PC-3 (cell line): ENCODE data around the gene TSSK2. TPM values are rescaled to one million over a fixed set of nuclear protein-coding genes. Genes with fewer than 3 reads are reported as not detected.

Experiments
- ATAC-seq: fragments of 200-7000 bp; cut with Tn5 transposase; 2 replicates; pipeline ENCODE4 v1.9.1; 2020; ENCODE audit warnings: mild to moderate bottlenecking, moderate library complexity
- BruUV-seq: library from RNA; stranded (reverse); fragments of 400-500 nt; replicated peaks from 2 replicates; lab custom pipeline; 2021; lab: Mats Ljungman, UMichigan
- CTCF ChIA-PET: fragments of 300-600 bp; sonication (Branson Sonifier 250); formaldehyde crosslinking; loops from one replicate; lab custom pipeline; 2022; ENCODE audit warnings: antibody characterized with exemption; lab: Charles Lee
- POLR2A ChIA-PET: fragments of 300-600 bp; sonication (Branson Sonifier 250); formaldehyde crosslinking; loops from one replicate; lab custom pipeline; 2022; ENCODE audit warnings: antibody characterized with exemption; ENCODE audit not compliant: unreplicated experiment; lab: Charles Lee
- DNase-seq: peaks from one replicate; pipeline ENCODE4 v3.0.0-alpha.2; 2015
- H2AFZ ChIP-seq: fragments of 300-600 bp; sonication (generic); 2 replicates; pipeline ENCODE4 v1.6.0; 2016; ENCODE audit warnings: antibody characterized with exemption, low read length
- H3F3A ChIP-seq: fragments of 300-600 bp; sonication (generic); one replicate; pipeline ENCODE4 v1.6.0; 2017; ENCODE audit warnings: antibody characterized with exemption, low read length, control low read depth, mild to moderate bottlenecking; ENCODE audit not compliant: unreplicated experiment
- H3K27ac ChIP-seq: fragments of 300-600 bp; sonication (generic); 2 replicates; pipeline ENCODE4 v1.5.1; 2016; ENCODE audit warnings: mild to moderate bottlenecking, low read length
- H3K27me3 ChIP-seq: fragments of 300-600 bp; sonication (generic); 2 replicates; pipeline ENCODE4 v1.6.1; 2016; ENCODE audit warnings: low read length, mixed read lengths
- H3K36me3 ChIP-seq: fragments of 300-600 bp; sonication (generic); 2 replicates; pipeline ENCODE4 v1.6.1; 2016; ENCODE audit warnings: low read depth, mixed run types, low read length, mixed read lengths
- H3K4me1 ChIP-seq: fragments of 300-600 bp; sonication (generic); 2 replicates; pipeline ENCODE4 v1.5.1; 2016; ENCODE audit warnings: low read length; ENCODE audit not compliant: insufficient read depth
- H3K4me2 ChIP-seq: fragments of 300-600 bp; sonication (generic); 2 replicates; pipeline ENCODE4 v1.6.0; 2016; ENCODE audit warnings: low read length
- H3K4me3 ChIP-seq: fragments of 300-600 bp; sonication (generic); 2 replicates; pipeline ENCODE4 v1.5.1; 2016; ENCODE audit warnings: mild to moderate bottlenecking, low read length, mixed read lengths
- H3K79me2 ChIP-seq: fragments of 300-600 bp; sonication (generic); 2 replicates; pipeline ENCODE4 v1.6.1; 2017; ENCODE audit warnings: low read length, mixed read lengths
- H3K9ac ChIP-seq: fragments of 300-600 bp; sonication (generic); 2 replicates; pipeline ENCODE4 v1.6.0; 2016; ENCODE audit warnings: mild to moderate bottlenecking, low read length
- H3K9me2 ChIP-seq: fragments of 300-600 bp; sonication (generic); replicated peaks from 2 replicates; pipeline ENCODE4 v1.6.1; 2016; ENCODE audit warnings: mixed run types, low read length, mixed read lengths
- H3K9me3 ChIP-seq: fragments of 300-600 bp; sonication (generic); 2 replicates; pipeline ENCODE4 v1.6.1; 2016; ENCODE audit warnings: low read length, mixed read lengths
- H4K20me1 ChIP-seq: fragments of 300-600 bp; sonication (generic); 2 replicates; pipeline ENCODE4 v1.6.1; 2016; ENCODE audit warnings: low read length, mixed read lengths
- CTCF ChIP-seq: fragments of 300-600 bp; sonication (generic); conservative IDR thresholded peaks from 2 replicates; pipeline ENCODE4 v1.5.1; 2017; ENCODE audit warnings: antibody characterized with exemption, low read depth, mild to moderate bottlenecking, low read length
- EZH2 ChIP-seq: fragments of 300-600 bp; sonication (generic); IDR thresholded peaks from one replicate; pipeline ENCODE4 v1.6.1; 2017; ENCODE audit warnings: antibody characterized with exemption, mild to moderate bottlenecking, low read length; ENCODE audit not compliant: unreplicated experiment
- EZH2phosphoT487 ChIP-seq: fragments of 300-600 bp; sonication (generic); IDR thresholded peaks from 2 replicates; pipeline ENCODE4 v1.6.1; 2018; ENCODE audit warnings: mild to moderate bottlenecking, antibody characterized with exemption, low read length, borderline replicate concordance
- intact Hi-C: fragments of 100-400 bp; cut with micrococcal nuclease; formaldehyde crosslinking; loops from 2 replicates; pipeline ENCODE4 v1.9.0; 2023
- total RNA-seq: library from RNA; depleted of rRNA; stranded (reverse); fragments of >200 nt; gene quantifications from 2 replicates; pipeline ENCODE4 v1.2.3, GENCODE V29; 2014

Gene TSSK2
- total RNA-seq, 1 experiment from 2014 or later, result not detected

DNA sequence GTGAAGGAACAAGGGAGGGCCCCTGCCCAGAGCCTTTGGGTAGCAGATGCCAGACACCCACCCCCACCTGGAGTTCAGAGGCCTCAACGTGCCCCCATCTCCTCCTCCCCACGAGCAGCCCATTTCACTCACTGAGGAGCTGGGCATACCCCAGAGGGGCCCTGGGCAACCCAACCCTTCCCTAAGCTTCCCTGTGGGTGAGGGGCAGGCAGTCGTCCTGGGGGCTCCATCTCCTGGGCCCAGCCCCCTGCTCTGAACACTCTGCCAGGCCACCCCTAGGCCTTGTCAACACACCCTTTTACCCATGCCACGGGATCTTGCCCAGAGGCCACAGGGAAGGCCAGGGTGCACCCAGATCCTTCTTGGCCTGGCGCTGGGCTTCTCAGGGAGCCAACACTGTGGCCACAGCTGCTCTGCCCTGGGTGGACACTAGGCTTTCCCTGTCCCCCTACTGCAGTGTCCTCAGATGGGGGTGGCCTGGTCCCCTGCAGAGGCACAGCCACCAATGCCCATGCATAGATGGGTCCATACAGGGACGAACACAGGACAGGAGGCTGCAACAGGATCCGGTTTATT lies 44.0 kb downstream of the TSSK2 start:
- DNase-seq (no peak), ATAC-seq (no peak)
- H3K4me2 ChIP-seq, result no peak overlapping the region
- intact Hi-C loops, result no loop called here
- no TSS peak for BruUV-seq
- no peak overlapping the region for H2AFZ ChIP-seq
- no peaks in the 10 kb centered on the region for H3K36me3 ChIP-seq
- H4K20me1 ChIP-seq, result no peaks in the 10 kb centered on the region
- H3K4me1 ChIP-seq, result peaks cover 22% of the 10 kb centered on the region
- no peak for TF ChIP-seq CTCF
- POLR2A ChIA-PET, result no interaction called here
- peaks cover 69% of the 10 kb centered on the region for H3K79me2 ChIP-seq
- no peaks in the 10 kb centered on the region for H3K9me2 ChIP-seq
- no peak overlapping the region for H3K4me3 ChIP-seq
- H3K9ac ChIP-seq, result no peak overlapping the region
- no peak overlapping the region for H3K27ac ChIP-seq
- H3F3A ChIP-seq, result no peaks in the 10 kb centered on the region
- CTCF ChIA-PET, result no interaction called here
- H3K27me3 ChIP-seq, result no peaks in the 10 kb centered on the region
- H3K9me3 ChIP-seq, result no peaks in the 10 kb centered on the region

DNA sequence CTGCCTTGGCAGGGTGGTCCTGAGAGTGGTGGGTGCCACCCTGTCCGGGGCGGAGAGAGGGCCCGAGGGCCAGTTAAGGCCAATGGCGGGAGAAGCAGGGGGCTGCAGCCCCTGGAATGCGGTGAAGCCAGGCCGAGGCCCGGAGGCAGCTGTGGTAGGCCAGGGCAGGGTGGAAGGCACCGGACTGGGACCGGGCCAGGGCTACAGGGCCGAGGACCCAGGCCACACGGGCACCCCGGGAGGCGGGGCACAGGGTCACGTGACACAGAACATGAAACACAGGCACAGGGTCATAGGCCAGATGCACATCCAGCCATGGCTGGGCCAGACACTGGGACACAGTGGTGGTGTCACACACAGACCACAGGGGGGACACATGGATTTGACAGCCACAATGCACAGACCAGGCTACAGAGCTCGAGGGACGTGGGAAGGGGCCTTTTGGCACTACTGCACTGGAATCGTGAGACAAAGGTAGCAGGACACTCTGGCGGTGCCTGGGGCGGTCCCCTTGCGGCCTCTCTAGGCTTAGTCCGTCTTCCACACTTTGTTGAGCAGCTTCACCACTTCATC lies 44.6 kb downstream of the TSSK2 start:
- ChIA-PET POLR2A (no interaction called here), CTCF (no interaction called here)
- no peak overlapping the region for H2AFZ ChIP-seq
- H3F3A ChIP-seq, result no peaks in the 10 kb centered on the region
- H3K27ac ChIP-seq, result no peak overlapping the region
- H3K4me1 ChIP-seq, result peaks cover 19% of the 10 kb centered on the region
- no peaks in the 10 kb centered on the region for H3K9me3 ChIP-seq
- no TSS peak for BruUV-seq
- H3K9me2 ChIP-seq, result no peaks in the 10 kb centered on the region
- peaks cover 68% of the 10 kb centered on the region for H3K79me2 ChIP-seq
- no peak for TF ChIP-seq EZH2
- no peak for TF ChIP-seq EZH2phosphoT487
- TF ChIP-seq CTCF, result no peak
- no peaks in the 10 kb centered on the region for H3K27me3 ChIP-seq
- H3K4me2 ChIP-seq, result no peak overlapping the region
- H3K36me3 ChIP-seq, result no peaks in the 10 kb centered on the region
- no peak for DNase-seq
- no peak overlapping the region for H3K4me3 ChIP-seq
- no peak overlapping the region for H3K9ac ChIP-seq
- ATAC-seq, result no peak
- H4K20me1 ChIP-seq, result no peaks in the 10 kb centered on the region
- intact Hi-C loops, result no loop called here

- Histone ChIP-seq H3K9me3 (no peaks in the 10 kb centered on the region), H3K9me2 (no peaks in the 10 kb centered on the region), H3K4me2 (no peak overlapping the region), H3K4me3 (no peak overlapping the region), H3K36me3 (no peaks in the 10 kb centered on the region), H3K4me1 (peaks cover 16% of the 10 kb centered on the region; the same call in 1 of the 2 replicates), H3K9ac (no peak overlapping the region), H3K27ac (no peak overlapping the region), H4K20me1 (no peaks in the 10 kb centered on the region), H2AFZ (no peak overlapping the region), H3K79me2 (peaks cover 63% of the 10 kb centered on the region), H3K27me3 (no peaks in the 10 kb centered on the region), H3F3A (no peaks in the 10 kb centered on the region)
- DNase-seq (no peak), ATAC-seq (no peak)
- no TSS peak for BruUV-seq
- no peak for TF ChIP-seq EZH2phosphoT487
- no peak for TF ChIP-seq EZH2
- TF ChIP-seq CTCF, result no peak
- POLR2A ChIA-PET, result no interaction called here
- CTCF ChIA-PET, result no interaction called here
- intact Hi-C loops, result no loop called here
Measured at GRCh38 chr22:19176175-19176643, 45.1 kb downstream of the TSSK2 start.
